ENCODE data around the gene NELFB.

The NELFB gene

DNA sequence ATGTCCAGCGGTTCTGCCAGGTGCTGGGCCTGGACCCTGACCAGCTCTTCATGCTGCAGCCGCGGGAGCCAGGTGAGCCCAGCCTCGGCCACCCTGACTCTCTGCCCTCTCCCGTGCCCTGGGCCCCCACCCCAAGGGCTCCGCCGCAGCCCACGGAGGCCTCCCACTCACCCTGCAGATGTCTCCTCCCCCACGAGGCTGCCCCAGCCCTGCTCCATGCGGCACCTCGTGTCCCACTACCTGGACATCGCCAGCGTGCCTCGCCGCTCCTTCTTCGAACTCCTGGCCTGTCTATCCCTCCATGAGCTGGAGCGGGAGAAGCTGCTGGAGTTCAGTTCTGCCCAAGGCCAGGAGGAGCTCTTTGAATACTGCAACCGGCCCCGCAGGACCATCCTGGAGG lies 40.5 kb upstream of the NELFB start:
- Histone ChIP-seq H3K36me3 (peaks cover 64% of the 10 kb centered on the region), H3K9me3 (no peaks in the 10 kb centered on the region), H3K27ac (no peak overlapping the region)

GRCh38 chr9:137215196-137215986 lies 39.7 kb upstream of the NELFB start:
- Histone ChIP-seq H3K4me1 (ENCODE audit: control insufficient read depth in 1 of 2, insufficient read depth in 1 of 2, low read depth in 1 of 2, low read length in 1 of 2) (no peaks in the 10 kb centered on the region), H3K9me3 (no peaks in the 10 kb centered on the region), H3K27me3 (peaks cover 7% of the 10 kb centered on the region), H3K36me3 (peaks cover 64% of the 10 kb centered on the region), H3K4me3 (ENCODE audit: low read depth in 1 of 2, low read length in 1 of 2) (no peak overlapping the region), H3K27ac (no peak overlapping the region)
- TF ChIP-seq CTCF (IDR thresholded peaks at IDR 0.05) = no peak

More for the DNA sequence above, 40.5 kb upstream of the NELFB start:
- no peak for TF ChIP-seq CTCF (IDR thresholded peaks at IDR 0.05)
- Histone ChIP-seq H3K4me1 (ENCODE audit: control insufficient read depth in 1 of 2, insufficient read depth in 1 of 2, low read depth in 1 of 2, low read length in 1 of 2) (no peaks in the 10 kb centered on the region), H3K27me3 (no peaks in the 10 kb centered on the region), H3K4me3 (ENCODE audit: low read depth in 1 of 2, low read length in 1 of 2) (no peak overlapping the region)

- Histone ChIP-seq H3K27me3 (peaks cover 17% of the 10 kb centered on the region), H3K36me3 (peaks cover 64% of the 10 kb centered on the region), H3K4me1 (ENCODE audit: control insufficient read depth in 1 of 2, insufficient read depth in 1 of 2, low read depth in 1 of 2, low read length in 1 of 2) (peaks cover 0 to under 1% of the 10 kb centered on the region in 2 experiments), H3K4me3 (ENCODE audit: low read depth in 1 of 2, low read length in 1 of 2) (no peak overlapping the region), H3K9me3 (no peaks in the 10 kb centered on the region), H3K27ac (no peak overlapping the region)
- TF ChIP-seq CTCF (IDR thresholded peaks at IDR 0.05) = no peak
Observed at GRCh38 chr9:137216188-137216965, 38.8 kb upstream of the NELFB start.

DNA sequence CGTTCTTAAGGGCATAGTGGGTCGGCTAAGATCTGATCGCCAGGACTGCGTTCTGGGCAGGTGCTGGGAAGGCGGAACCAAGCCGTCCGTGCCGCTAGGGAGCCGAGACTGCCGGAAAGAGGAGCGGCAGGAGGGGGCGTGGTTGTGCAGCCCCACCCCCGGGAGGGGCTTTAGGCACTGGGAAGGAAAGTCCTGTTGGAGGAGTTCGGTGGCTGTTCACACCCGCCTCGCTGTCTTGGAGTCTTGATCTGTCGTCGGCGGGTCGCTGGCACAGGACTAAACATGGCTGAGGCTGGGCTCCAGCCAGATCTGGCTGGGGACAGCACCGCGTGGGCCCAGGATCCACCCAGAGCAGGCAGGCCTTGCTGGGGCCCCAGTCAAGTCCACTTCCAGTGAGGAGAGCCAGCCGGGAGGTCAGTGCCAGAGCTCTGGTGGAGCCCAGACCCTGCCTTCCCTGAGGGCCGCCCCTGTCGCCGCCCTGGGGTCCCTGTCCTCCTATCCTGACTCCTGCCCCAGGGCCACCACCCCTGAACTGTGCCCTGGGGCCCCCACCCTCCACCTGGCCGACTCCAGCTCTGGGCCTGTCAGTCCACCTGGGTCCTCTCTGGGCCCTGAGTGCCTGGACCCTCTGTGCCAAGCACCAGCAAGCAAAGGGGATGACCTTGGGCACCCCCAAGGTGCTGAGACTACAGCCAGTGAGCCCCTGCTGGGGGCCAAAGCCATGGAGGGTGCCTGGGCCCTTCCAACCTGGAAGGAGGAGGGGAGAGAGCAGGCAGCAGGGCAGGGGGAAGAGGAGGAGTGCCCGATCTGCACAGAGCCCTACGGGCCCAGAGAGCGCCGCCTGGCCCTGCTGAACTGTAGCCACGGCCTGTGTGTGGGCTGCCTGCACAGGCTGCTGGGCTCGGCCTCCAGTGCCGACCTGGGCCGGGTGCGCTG lies 37.6 kb upstream of the NELFB start:
- H3K27ac ChIP-seq = no peak overlapping the region
- TF ChIP-seq CTCF (IDR thresholded peaks at IDR 0.05) = no peak

GRCh38 chr9:137218212-137218753 lies 36.8 kb upstream of the NELFB start:
- peaks cover 10 to 17% of the 10 kb centered on the region in 2 experiments for H3K4me1 ChIP-seq (ENCODE audit: control insufficient read depth in 1 of 2, insufficient read depth in 1 of 2, low read depth in 1 of 2, low read length in 1 of 2)
- TF ChIP-seq CTCF (IDR thresholded peaks at IDR 0.05) = no peak
- no peaks in the 10 kb centered on the region for H3K9me3 ChIP-seq
- H3K27ac ChIP-seq = no peak overlapping the region
- peaks cover 52% of the 10 kb centered on the region for H3K36me3 ChIP-seq
- peaks cover 33% of the 10 kb centered on the region for H3K27me3 ChIP-seq
- no peak overlapping the region for H3K4me3 ChIP-seq (ENCODE audit: low read depth in 1 of 2, low read length in 1 of 2)

More for the DNA sequence above, 37.6 kb upstream of the NELFB start:
- peaks cover 27% of the 10 kb centered on the region for H3K27me3 ChIP-seq
- H3K36me3 ChIP-seq = peaks cover 60% of the 10 kb centered on the region
- no peaks in the 10 kb centered on the region for H3K9me3 ChIP-seq
- peaks cover 4 to 10% of the 10 kb centered on the region in 2 experiments for H3K4me1 ChIP-seq (ENCODE audit: control insufficient read depth in 1 of 2, insufficient read depth in 1 of 2, low read depth in 1 of 2, low read length in 1 of 2)
- no peak overlapping the region for H3K4me3 ChIP-seq (ENCODE audit: low read depth in 1 of 2, low read length in 1 of 2)
